ENCODE results near the gene STX16. TPM values are rescaled to one million over a fixed set of nuclear protein-coding genes. Genes with fewer than 3 reads are reported as not detected.

Gene STX16
- total RNA-seq, 1 donor from 2014 or later: 87.5 TPM

DNA sequence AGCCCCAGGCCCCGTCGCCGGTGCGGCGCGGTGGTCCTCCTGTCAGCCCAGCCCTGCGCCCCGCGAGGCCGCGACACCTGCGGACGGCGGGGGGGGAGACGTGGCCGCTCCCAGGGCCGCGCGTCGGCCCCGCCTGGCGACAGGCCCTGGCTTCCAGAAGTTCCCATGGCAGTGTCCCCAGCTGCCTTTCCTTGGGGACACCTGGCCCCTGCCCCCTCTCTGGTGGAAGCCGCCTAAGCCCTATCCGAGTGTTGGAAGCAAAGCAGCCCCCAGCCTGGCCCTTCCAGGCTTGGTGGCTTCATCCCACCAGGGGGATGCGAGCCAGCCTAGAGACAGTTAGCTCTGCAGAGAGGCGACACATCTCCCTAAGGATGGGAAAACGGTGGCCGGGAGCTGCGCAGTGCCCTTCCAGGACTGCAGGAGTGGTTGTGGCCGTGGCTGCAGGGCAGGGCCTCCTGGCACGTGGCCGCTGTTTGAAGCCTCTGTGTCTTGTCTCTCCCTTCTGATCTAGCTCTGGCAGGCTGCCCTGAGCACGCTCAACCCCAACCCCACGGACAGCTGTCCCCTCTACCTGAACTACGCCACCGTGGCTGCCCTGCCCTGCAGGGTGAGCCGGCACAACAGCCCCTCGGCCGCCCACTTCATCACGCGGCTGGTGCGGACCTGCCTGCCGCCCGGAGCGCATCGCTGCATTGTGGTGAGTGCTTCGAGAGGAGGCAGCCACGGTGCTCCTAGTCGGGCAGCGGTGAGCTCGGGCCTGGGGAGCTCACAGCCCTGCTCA is 42.3 kb downstream of the STX16 start:
- Mint-ChIP-seq H3K27me3 (ENCODE audit: low read depth) (no peaks in the 10 kb centered on the region), H3K27ac (peak overlapping the region; percentile 64), H3K4me3 (peak overlapping the region; percentile 70), H3K36me3 (peaks cover 7% of the 10 kb centered on the region), H3K9me3 (no peaks in the 10 kb centered on the region), H3K4me1 (peaks cover 20% of the 10 kb centered on the region)
- TF ChIP-seq, protein P1, sequence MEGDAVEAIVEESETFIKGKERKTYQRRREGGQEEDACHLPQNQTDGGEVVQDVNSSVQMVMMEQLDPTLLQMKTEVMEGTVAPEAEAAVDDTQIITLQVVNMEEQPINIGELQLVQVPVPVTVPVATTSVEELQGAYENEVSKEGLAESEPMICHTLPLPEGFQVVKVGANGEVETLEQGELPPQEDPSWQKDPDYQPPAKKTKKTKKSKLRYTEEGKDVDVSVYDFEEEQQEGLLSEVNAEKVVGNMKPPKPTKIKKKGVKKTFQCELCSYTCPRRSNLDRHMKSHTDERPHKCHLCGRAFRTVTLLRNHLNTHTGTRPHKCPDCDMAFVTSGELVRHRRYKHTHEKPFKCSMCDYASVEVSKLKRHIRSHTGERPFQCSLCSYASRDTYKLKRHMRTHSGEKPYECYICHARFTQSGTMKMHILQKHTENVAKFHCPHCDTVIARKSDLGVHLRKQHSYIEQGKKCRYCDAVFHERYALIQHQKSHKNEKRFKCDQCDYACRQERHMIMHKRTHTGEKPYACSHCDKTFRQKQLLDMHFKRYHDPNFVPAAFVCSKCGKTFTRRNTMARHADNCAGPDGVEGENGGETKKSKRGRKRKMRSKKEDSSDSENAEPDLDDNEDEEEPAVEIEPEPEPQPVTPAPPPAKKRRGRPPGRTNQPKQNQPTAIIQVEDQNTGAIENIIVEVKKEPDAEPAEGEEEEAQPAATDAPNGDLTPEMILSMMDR (IDR thresholded peaks at IDR 0.05; ENCODE audit: unreplicated experiment): no peak
- no peak for DNase-seq (ENCODE audit: low spot score in 2 of 2, unreplicated experiment in 2 of 2)

DNA sequence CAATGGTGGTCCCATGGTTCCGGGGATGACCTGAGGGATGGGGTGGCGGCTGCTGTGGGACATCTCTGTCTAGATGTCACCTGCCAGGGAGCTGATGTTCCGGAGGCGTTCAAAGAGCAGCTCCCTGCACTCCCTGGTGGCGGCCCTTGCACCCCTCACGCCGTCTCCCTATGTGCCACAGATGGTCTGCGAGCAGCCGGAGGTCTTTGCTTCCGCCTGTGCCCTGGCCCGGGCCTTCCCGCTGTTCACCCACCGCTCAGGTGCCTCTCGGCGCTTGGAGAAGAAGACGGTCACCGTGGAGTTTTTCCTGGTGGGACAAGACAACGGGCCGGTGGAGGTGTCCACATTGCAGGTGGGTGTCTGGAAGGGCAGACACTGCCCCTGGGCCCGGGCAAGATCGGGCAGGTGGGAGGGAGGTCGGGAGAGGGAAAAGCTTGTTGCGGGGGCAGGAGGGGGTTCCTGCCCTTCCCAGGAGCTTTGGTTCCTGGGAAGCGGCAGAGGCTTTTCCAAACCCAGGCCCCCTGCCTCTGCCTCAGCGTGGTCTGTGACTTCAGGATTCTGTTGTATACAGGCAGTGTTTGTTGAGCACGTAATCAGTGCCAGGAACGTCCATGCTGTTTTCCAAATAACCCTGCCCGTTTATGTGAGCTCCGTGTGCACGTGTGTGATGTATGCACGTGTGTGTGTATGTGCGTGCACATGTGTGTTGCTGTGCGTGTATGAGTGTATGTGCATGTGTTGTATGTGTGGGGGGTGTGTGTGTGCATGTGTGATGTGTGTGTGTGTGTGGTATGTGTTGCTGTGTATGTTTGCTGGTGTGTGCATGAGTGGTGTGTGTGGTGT is 43.4 kb downstream of the STX16 start:
- Mint-ChIP-seq H3K4me3 (no peak overlapping the region), H3K27ac (no peak overlapping the region), H3K4me1 (peaks cover 20% of the 10 kb centered on the region), H3K27me3 (ENCODE audit: low read depth) (no peaks in the 10 kb centered on the region), H3K36me3 (peaks cover 8% of the 10 kb centered on the region), H3K9me3 (no peaks in the 10 kb centered on the region)
- peak in 1 of 2 experiments; percentile 20 for DNase-seq (ENCODE audit: low spot score in 2 of 2, unreplicated experiment in 2 of 2)
- TF ChIP-seq, protein P1 (IDR thresholded peaks at IDR 0.05; ENCODE audit: unreplicated experiment): no peak

DNA sequence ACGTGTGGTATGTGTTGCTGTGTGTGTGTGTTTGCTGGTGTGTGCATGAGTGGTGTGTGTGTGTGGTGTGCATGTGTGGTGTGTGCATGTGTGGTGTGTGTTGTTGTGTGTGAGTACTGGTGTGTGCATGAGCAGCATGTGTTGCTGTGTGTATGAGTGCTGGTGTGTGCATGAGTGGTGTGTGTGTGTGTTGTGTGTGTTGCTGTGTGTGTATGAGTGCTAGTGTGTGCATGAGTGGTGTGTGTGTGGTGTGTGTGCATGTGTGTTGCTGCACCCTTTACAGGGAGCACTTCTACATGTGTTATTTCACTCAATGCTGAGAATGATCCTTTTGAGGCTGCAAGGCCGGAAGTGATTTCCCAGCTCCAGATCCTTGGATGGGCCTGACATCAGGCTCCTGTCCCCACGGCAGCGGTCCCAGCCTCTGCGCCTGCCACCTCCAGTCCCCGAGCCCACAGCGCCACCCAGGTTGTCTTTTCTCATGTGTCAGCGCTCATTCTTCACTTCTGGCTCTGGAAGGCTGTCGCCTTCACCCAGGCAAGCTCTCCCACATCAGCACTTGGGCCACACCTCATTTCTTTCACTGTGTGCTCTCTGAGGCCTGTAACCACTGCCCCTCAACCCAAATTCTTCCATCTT is 44.1 kb downstream of the STX16 start:
- peaks cover 20% of the 10 kb centered on the region for H3K4me1 Mint-ChIP-seq
- no peaks in the 10 kb centered on the region for H3K27me3 Mint-ChIP-seq (ENCODE audit: low read depth)
- no peak overlapping the region for H3K27ac Mint-ChIP-seq
- no peaks in the 10 kb centered on the region for H3K9me3 Mint-ChIP-seq
- no peak overlapping the region for H3K4me3 Mint-ChIP-seq
- DNase-seq (ENCODE audit: low spot score in 2 of 2, unreplicated experiment in 2 of 2): no peak
- H3K36me3 Mint-ChIP-seq: peaks cover 12% of the 10 kb centered on the region
- TF ChIP-seq, protein P1 (IDR thresholded peaks at IDR 0.05; ENCODE audit: unreplicated experiment): no peak

DNA sequence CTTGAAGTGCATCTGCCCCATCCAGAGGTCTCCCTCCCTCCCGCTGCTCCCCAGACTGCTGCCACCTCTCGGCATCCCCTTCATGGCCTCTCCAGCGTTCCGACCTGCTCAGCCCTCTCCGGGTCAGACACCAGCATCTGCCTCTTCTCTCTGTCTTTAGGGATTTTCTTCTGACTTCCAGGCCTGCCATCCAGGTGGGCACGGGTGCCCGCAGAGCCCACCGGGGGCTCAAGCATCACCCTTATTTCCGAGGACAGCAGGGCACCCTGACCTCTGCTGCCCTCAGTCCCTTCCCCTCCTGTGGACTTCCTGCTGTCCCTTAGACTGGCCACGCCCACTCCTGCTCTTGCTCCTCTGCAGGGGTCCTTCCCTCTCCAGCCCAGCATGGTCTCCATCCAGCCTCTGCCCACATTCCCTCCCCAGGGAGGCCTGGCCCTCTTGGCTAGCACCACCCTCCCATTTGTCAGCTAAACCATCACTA is 44.9 kb downstream of the STX16 start:
- DNase-seq (ENCODE audit: low spot score in 2 of 2, unreplicated experiment in 2 of 2): peak in 1 of 2 experiments; percentile 37
- peaks cover 14% of the 10 kb centered on the region for H3K36me3 Mint-ChIP-seq
- no peak overlapping the region for H3K4me3 Mint-ChIP-seq
- no peak overlapping the region for H3K27ac Mint-ChIP-seq
- no peaks in the 10 kb centered on the region for H3K27me3 Mint-ChIP-seq (ENCODE audit: low read depth)
- no peaks in the 10 kb centered on the region for H3K9me3 Mint-ChIP-seq
- TF ChIP-seq, protein P1 (IDR thresholded peaks at IDR 0.05; ENCODE audit: unreplicated experiment): no peak
- peaks cover 20% of the 10 kb centered on the region for H3K4me1 Mint-ChIP-seq

DNA sequence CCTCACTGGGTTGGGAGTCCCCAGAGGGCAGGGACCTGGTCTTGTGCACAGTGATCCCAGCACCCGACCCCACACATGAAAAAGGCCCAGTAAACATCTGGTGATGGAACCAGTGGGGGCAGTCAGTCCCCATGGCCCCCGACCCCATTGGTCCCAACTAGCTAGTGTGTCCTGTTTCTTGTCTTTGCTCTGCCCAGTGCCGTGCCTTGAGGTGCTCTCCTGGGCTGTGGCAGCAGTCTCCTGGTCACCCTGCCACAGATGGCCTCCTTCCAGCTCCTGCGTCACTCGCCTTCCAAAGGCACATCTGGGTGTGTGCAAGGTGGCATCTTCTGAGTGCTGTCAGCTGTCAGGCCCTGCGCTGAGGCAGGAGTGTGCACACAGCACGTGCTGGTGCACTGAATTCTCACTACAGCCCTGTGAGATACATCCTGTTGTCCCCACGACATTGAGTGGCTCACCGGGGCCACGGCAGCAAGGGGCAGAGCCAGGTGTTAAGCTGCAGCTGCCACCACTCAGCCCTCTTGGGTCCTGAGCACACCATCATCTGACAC is 45.4 kb downstream of the STX16 start:
- Mint-ChIP-seq H3K4me1 (peaks cover 20% of the 10 kb centered on the region), H3K27me3 (ENCODE audit: low read depth) (no peaks in the 10 kb centered on the region), H3K36me3 (peaks cover 14% of the 10 kb centered on the region), H3K27ac (no peak overlapping the region), H3K9me3 (no peaks in the 10 kb centered on the region), H3K4me3 (no peak overlapping the region)
- TF ChIP-seq, protein P1 (IDR thresholded peaks at IDR 0.05; ENCODE audit: unreplicated experiment): no peak
- no peak for DNase-seq (ENCODE audit: low spot score in 2 of 2, unreplicated experiment in 2 of 2)
